GM18873 (cell line): Measurements from ENCODE around the gene TPCN1.

Experiments used
- ATAC-seq: cut with Tn5 transposase; IDR thresholded peaks from one replicate; pipeline ENCODE4 v1.9.1; 2021; ENCODE audit warnings: mild to moderate bottlenecking, moderate library complexity, moderate number of reproducible peaks; ENCODE audit not compliant: unreplicated experiment, low FRiP score

The TPCN1 gene

GRCh38 chr12:113298861-113299545 lies 77.7 kb downstream of the TPCN1 start:
- no peak for ATAC-seq

DNA sequence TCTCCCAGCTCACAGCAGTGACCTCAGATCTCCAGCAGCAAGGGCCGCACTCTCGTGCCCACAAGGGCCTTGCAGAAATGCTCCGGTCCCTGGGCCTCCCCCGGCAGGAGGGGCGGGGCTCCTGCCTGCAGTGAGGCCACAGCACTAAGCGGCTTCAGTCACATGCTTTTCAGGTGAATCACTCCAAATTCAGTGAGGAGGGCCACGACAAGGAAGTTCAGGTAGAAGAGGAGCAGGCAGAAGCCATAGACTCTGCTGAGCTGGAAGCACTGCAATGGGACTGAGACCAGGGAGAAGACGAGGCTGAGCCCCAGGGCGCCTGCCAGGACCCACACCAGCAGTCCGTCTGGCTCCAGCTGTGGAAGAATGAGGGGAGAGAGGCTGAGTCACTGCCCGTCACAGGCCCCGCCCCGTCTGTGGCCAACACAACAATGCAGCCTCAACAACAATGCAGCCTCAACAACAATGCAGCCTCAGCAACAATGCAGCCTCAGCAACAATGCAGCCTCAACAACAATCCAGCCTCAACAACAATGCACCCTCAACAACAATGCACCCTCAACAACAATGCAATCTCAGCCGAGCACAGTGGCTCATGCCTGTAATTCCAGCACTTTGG lies 78.5 kb downstream of the TPCN1 start:
- ATAC-seq, result no peak

DNA sequence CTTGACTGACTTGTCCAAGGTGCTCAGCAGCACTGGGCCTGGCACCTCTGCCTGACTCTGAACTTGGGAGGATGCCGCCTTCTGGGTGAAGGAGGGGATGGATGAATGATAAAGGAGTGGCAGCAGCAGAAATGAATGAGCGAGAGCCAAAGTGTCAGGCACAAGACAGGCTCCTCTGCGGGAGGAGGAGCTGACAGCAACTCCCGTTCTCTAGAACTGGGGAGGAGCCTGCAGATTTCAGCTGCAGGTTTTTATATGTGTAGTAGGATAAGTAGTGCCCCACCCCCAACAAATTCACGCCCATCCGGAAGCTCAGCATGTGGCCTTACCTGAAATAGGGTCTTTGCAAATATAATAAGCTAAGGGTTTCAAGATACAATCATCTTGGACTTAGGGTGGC lies 80.5 kb downstream of the TPCN1 start:
- no peak for ATAC-seq

DNA sequence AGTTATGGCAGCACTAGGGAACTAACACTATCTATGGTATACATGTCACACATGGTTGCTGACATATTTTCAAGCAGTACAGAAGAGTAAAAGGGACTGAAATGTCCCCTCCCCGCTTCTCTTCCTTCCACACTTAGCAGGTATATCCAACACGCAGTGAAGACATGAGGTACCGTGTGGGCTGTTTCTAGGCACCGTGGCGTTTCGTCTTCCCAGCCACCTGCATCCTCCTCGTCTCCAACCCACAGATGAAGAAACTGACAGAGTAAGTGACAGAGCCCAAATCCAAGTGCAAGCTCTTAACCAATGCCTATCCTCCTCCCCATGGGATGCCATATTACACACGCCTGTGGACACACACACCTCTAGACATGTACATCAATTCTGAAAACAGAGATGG lies 81.2 kb downstream of the TPCN1 start:
- ATAC-seq, result no peak

- ATAC-seq, result no peak
Measured at GRCh38 chr12:113302886-113303640, 81.8 kb downstream of the TPCN1 start.

DNA sequence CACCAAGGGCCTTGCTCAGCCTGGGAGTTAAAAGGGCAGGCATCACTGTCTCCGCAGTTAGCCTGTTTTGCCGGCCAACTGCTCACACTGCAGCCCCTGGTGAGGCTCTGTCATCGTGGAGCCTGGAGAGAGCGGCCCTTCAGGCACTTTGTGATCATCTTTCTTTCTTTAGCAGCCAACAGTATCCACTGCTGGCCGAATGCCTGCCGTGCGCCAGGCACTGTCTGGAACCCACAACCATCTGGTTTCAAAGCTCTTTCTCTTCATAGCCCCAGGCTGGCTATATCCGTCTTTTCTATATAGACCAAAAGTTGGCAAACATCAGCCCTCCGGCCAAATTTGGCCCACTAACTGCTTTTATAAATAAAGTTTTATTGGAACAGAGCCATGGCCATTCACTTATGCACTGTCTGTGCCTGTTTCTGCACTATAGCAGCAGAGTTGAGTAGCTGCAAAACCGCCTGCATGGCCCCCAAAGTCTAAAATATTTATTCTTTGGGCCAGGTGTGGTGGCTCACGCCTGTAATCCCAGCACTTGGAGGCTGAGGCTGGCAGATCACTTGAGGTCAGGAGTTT lies 84.1 kb downstream of the TPCN1 start:
- no peak for ATAC-seq

DNA sequence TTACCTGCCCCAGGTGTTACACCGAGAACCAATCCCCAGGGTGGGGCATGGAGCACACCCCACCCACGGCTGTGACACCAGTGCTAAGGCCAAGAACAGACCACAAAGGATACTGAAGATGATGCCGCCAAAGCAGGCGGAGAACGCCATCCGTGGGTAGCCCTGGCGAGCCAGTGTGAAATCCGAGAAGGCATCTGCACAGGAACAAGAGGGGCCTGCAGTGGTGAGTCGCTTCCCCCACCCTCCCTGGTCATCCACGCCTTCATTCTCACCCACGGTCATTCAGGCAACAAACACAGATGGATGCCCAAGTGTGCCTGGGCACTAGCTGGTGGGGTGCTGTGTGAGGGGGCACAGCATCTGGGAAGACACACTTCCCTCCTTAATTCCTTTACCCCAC lies 85.1 kb downstream of the TPCN1 start:
- ATAC-seq, result no peak

DNA sequence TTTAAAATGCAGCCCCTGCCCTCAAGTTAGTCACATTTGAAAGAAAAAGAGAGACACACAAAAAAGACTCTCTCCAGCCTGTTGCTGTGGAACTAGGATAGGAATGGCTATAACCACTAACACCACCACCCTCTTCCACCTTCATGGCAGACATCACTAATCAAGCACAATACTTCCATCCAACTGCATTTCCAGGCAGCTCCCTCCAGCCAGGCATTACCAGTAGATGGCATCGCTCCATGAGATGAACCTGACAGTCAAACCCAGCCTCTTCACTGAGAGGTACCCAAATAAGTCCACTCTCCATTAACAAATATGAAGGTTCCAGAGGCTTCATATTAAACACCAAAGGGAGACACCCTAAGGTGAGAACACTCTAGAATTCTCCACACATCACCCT lies 89.2 kb downstream of the TPCN1 start:
- no peak for ATAC-seq

- no peak for ATAC-seq
Measured at GRCh38 chr12:113314121-113314529, 92.9 kb downstream of the TPCN1 start.

DNA sequence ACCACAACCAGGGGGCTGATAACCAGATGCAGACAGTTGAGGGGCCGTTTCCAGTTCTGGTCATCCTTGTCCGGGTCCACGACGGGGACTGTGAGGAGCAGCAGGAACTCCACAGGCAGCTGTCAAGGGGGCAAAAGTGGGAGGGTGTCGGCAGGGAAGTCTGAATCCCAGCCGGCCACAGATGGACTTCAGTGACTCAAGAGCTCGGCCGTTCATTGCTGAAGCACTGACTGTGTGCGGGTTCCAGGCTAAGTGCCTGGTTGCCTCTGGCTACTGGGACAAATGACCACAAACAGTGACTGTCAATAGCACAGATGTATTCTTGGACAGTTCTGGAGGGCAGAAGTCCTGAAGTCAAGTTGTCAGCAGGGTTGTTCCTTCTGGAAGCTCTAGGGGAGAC lies 94.1 kb downstream of the TPCN1 start:
- no peak for ATAC-seq

DNA sequence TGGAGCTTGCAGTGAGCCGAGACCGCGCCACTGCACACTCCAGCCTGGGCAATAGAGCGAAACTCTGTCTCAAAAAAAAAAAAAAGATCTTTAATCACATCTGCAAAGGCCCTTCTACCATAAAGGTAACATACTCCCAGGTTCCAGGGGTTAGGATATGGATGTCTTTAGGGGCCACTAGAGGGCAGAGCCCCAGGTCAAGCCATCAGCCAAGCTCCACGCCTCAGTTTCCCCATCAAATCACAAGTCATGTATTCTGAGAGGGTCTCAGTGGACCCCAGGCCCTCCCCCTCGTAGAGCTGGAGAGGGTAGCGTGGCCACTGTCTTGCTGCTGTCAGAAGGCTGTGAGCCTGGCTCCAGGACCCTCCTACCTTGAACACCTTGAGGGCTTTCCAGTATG lies 94.9 kb downstream of the TPCN1 start:
- ATAC-seq, result no peak

DNA sequence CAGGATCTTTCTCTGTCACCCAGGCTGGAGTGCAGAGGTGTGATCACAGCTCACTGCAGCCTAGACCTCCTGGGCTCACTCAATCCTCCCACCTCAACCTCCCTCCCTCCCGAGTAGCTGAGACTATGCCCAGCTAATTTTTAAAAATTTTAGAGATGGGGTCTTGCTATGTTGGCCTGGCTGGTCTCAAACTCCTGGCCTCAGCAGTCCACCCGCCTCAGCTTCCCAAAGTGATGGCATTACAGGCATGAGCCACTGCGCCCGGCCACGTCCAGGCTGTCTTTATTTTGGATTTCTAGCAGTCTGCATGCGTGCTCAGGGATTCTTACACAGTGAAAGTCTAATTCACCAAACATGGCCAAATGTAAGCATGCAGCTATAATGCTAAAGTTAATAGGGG lies 95.9 kb downstream of the TPCN1 start:
- no peak for ATAC-seq

- ATAC-seq, result no peak
Measured at GRCh38 chr12:113318046-113318656, 96.9 kb downstream of the TPCN1 start.

DNA sequence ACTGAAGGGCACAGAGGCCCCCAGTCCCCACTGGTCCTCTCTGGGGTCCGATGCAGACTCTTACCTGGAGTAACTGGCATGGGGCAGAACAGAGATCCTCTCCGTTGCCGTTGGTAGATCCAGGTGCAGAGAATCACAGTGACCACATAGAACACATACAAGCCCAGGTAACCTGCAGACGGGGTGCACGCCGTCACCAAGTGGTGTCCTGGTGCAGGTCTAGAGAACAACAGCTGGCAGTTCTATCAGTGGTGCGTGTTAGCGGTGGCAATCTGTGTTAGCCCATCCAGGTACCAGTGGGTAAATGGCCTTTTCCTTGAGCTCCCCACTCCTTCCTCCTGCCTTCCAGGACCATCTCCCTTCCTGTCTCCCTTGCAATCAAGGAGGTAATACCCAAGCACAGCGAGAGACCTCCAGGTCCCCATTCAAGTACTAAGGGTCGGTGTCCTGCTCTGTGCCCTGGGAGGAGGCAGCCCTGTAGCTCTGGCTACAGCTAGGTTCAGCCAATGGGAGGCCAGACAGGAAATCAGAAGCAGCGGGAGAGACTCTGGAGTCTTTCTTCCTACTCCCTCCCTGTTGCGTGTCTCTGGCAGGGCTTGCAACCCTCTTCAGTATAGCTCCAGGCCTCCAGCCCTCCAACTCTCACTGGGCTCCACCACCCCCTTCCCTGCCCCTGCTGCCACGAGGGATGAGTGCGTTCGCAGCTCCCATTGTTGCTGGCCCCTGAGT lies 97.8 kb downstream of the TPCN1 start:
- no peak for ATAC-seq

GRCh38 chr12:113320401-113320800 lies 99.1 kb downstream of the TPCN1 start:
- no peak for ATAC-seq

GRCh38 chr12:113322343-113322742 lies 101.1 kb downstream of the TPCN1 start:
- no peak for ATAC-seq

GRCh38 chr12:113325916-113326315 lies 104.7 kb downstream of the TPCN1 start:
- ATAC-seq, result no peak

DNA sequence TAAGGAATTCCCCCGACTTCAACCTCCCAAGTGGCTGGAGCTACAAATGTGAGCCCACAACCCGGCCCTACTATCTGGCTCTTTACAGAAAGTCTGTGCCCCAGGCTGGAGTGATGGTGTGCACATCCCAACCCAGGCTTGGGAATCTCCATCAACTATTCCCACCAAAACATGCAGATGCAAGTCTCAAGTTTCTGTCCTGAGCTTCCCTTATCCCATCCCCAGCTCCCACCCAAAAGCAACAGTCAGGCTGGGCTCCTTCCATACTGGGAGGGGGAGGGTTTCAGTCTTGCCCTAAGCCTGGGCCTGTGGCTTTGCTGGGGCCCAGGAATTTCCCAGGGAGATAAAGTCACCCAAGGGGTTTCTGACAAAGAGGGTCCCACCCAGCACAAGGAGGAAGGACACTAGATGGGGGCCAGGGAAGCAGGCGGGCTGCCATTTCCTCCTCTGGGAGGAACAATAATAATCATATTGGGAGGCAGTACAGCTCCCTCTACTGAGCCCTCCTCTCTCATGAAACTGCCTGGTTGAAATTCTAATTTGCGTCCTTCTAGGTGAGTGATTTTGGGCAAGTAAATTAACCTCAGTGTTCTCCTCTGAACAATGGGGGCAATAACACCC lies 105.6 kb downstream of the TPCN1 start:
- ATAC-seq, result no peak

DNA sequence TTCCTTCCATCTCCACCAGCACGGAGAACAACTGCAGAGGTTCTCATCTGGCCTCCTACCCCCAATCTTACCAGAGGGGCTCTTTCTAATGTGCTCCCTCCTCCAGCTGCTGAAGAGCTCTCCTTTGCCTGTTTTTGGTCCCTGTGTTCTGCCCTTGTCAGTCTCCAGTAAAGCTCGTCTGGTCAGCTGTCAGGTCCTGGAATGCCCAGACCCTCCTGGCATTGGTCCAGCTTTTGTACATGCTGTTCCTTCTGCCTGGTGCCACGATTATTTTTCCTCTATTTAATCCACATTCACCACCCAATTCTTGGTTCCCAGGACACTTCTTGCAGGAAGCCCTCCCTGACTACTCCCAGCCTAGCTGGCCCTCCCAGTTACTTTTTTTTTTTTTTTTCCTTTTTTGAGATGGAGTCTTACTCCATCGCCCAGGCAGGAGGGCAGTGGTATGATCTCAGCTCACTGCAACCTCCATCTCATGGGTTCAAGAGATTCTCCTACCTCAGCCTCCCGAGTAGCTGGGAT lies 107.2 kb downstream of the TPCN1 start:
- no peak for ATAC-seq
